C4-2B (cell line): ENCODE results near the gene STAG3.

Experiments
- CTCF ChIP-seq: fragments of 450-650 bp; conservative IDR thresholded peaks from 2 replicates; pipeline ENCODE4 v1.5.1; 2017; ENCODE audit warnings: mild to moderate bottlenecking
- ZFX ChIP-seq: fragments of 450-650 bp; IDR thresholded peaks from 2 replicates; pipeline ENCODE4 v1.6.1; 2017

- TF ChIP-seq CTCF: no peak
- no peak for TF ChIP-seq ZFX
These were observed 7.4 kb upstream of the STAG3 start for GRCh38 chr7:100170101-100170897.
